Fibroblast of peridontal ligament (primary cell): ENCODE measurements around the gene NOMO2.
"Not testable (repeated sequence)": the region's sequence is repeated elsewhere in the genome, so short reads cannot be mapped to it uniquely, and the experiment has no call there.

ENCODE experiments used
- DNase-seq: peaks from one replicate; pipeline ENCODE4 v3.0.0-alpha.2; 2010; ENCODE audit errors: extremely low read depth

NOMO2 gene

GRCh38 chr16:18522637-18523036, 39.3 kb downstream of the NOMO2 start:
- DNase-seq: not testable (repeated sequence)

- DNase-seq: not testable (repeated sequence)
These were observed 40.3 kb downstream of the NOMO2 start for GRCh38 chr16:18521445-18522181.

GRCh38 chr16:18518536-18519283, 43.2 kb downstream of the NOMO2 start:
- not testable (repeated sequence) for DNase-seq

GRCh38 chr16:18498430-18498829, 63.5 kb downstream of the NOMO2 start:
- not testable (repeated sequence) for DNase-seq

- DNase-seq: not testable (repeated sequence)
These were observed 64.9 kb downstream of the NOMO2 start for GRCh38 chr16:18497032-18497431.

DNA sequence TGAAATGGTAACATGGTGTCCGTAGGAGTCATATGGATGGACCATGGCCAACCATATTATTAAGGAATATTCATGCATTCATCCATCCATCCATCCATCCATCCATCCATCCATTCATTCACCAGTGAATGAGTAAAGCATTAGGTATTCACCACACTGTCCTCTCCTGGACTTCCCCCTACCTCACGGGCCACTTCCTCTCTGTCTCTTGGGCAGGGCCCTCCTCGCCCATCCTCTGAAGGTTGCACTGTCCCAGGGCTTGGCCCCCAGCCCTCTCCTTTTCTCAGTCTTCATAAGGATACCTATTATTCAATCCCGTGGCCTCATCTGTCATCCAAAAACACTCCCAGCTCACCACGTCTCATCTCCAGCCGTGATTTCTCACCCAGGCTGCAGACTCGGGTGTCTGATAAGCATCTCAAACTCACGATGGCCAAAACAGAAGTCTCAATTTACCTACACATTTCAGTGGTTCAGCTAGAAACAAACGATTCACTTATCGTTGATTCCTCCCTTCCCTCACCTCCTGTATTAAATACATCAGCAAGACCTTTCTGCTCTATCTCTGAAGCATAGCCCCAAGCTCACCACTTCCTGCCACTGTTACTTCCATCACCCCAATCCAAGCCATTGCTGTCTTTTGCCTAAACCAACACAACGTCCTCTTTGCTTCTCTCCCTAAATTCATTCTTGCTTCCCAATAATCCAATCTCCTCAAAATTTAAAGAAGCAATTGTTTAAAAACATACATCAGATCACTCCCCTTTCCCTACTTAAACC, 69.6 kb downstream of the NOMO2 start:
- not testable (repeated sequence) for DNase-seq

DNA sequence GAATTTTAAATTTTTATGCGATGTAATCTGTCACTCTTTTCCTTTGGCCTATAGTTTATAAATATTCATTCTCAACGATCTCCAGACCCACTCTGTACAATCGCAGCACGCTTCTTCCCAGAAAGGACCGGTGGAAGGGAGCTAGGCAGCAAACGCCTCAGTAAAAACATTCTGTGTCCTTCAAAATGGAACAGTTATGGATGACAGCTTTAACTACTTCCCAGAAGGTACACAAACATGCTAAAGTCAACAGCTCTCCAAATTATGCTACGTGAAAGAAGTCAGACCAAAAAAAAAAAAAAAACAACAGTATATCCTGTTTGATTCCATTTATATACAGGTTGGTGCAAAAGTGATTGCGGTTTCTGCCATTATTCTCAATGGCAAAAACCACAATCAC, 125.9 kb downstream of the NOMO2 start:
- not testable (repeated sequence) for DNase-seq

- not testable (repeated sequence) for DNase-seq
These were observed 146.1 kb downstream of the NOMO2 start for GRCh38 chr16:18415827-18416226.

DNA sequence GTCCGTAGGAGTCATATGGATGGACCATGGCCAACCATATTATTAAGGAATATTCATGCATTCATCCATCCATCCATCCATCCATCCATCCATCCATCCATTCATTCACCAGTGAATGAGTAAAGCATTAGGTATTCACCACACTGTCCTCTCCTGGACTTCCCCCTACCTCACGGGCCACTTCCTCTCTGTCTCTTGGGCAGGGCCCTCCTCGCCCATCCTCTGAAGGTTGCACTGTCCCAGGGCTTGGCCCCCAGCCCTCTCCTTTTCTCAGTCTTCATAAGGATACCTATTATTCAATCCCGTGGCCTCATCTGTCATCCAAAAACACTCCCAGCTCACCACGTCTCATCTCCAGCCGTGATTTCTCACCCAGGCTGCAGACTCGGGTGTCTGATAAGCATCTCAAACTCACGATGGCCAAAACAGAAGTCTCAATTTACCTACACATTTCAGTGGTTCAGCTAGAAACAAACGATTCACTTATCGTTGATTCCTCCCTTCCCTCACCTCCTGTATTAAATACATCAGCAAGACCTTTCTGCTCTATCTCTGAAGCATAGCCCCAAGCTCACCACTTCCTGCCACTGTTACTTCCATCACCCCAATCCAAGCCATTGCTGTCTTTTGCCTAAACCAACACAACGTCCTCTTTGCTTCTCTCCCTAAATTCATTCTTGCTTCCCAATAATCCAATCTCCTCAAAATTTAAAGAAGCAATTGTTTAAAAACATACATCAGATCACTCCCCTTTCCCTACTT, 152.2 kb downstream of the NOMO2 start:
- not testable (repeated sequence) for DNase-seq

GRCh38 chr16:18401851-18402657, 159.8 kb downstream of the NOMO2 start:
- DNase-seq: not testable (repeated sequence)

GRCh38 chr16:18401159-18401558, 160.7 kb downstream of the NOMO2 start:
- DNase-seq: not testable (repeated sequence)

- not testable (repeated sequence) for DNase-seq
These were observed 167.5 kb downstream of the NOMO2 start for GRCh38 chr16:18394363-18394762.

DNA sequence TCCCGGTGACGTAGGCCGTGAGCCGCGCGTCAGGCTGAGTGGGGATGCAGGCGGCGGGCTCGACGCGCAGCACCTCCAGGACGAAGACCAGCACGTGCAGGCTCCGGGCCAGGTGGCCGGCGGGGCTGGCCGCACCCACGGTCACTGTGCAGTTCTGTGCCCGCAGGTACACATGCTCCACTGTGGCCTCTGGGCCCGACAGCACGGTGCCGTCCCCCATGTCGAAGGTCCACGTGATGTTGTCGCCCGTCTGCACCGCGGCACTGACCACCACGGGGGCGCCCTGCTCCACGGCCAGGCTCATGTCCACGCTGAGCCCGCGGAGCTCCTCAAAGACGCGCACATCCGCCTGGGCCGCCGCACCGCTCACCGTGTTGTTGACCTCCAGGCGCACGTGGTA, 174.1 kb downstream of the NOMO2 start:
- not testable (repeated sequence) for DNase-seq

- not testable (repeated sequence) for DNase-seq
These were observed 175.4 kb downstream of the NOMO2 start for GRCh38 chr16:18386517-18386916.

DNA sequence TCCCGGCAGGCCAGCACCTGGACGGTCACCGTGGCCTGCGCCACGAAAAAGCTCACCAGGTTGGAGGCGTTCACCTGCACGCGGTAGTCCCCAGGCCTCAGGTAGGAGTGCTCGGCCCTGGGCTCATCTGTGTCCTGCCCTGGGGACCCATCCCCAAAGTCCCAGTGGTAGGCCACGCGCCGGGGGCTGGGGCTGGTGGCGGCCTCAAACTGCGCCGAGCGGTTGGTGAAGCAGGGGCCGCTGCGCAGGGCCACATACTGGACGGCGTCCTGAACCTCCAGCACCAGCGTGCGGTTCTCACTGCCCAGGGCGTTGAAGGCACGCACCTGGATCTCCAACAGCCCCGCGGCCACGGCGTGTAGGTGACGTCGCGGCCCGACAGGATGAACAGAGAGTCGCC, 176.6 kb downstream of the NOMO2 start:
- not testable (repeated sequence) for DNase-seq

GRCh38 chr16:18384869-18385268, 177.0 kb downstream of the NOMO2 start:
- DNase-seq: not testable (repeated sequence)

DNA sequence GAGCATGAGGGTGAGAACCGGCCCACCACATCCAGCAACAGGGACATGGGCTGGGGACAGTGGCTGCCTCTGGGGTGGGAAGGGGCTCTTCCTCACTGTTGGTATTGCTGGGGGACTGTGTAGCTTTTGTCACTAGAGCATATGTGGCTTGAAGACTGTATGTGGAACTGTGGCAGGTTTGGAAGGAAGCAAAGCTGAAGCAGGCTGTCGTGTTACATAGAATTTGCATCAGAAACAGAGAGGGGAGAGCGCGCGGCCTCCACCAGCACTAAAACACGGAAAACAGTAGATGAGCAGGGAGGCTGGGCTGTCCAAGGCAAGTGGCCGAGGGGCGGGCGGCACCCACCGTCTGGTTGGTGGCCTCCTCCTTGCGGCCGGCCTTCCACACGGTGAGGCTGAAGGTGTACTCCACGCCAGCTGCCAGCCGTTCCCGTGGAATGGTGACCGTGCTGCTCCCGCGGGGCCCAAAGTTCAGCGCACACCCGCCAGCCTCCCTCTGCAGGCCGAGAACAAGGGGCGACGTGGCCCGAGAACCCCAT, 177.7 kb downstream of the NOMO2 start:
- DNase-seq: not testable (repeated sequence)

DNA sequence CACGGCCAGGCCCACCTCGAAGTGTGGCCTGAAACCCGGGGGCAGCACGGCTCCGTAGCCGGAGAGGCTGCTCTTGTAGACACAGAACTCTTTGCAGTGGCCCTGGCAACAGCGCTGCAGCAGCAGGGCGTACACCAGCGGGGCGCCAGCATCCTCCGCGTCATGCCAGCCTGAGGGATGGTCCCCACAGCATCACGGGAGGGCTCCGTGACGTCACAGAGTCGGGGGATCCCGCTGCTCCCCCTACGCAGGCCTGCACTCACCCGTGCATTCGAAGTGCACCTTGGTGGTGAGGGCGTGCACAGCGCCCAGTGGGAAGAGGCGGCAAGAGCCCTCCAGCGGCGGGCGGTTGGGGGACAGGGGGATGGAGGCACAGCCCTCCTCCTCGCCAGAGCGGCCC, 179.2 kb downstream of the NOMO2 start:
- DNase-seq: not testable (repeated sequence)
